Tibial artery (tissue), 4 donors: ENCODE results near the gene KRT79.
A peak's percentile ranks its signal among the peaks of the same experiment; 100 is the strongest.

Experiments used
- DNase-seq, 2 donors: peaks; one replicate each; pipeline ENCODE4 v3.0.0-alpha.2; 2019
- H3K27ac ChIP-seq, 2 donors: fragments of 200-600 bp; sonication (generic) in 1 of 2; 1 replicate in 1 of 2; 2 replicates in 1 of 2; pipeline ENCODE4 v1.5.1; 2018 to 2019; ENCODE audit warnings: mild to moderate bottlenecking in 1 of 2
- H3K27me3 ChIP-seq, 2 donors: fragments of 200-600 bp; sonication (generic) in 1 of 2; one replicate each; pipeline versions ENCODE4 v1.5.1 to v1.6.0; 2016 to 2019
- H3K36me3 ChIP-seq, 3 donors: fragments of 200-600 bp; sonication (generic) in 2 of 3; one replicate each; pipeline ENCODE4 v1.5.1; 2016 to 2019; ENCODE audit warnings: mild to moderate bottlenecking in 2 of 3
- H3K4me1 ChIP-seq, 4 donors: fragments of 200-600 bp; sonication (generic) in 2 of 4; 1 replicate in 3 of 4; 2 replicates in 1 of 4; pipeline ENCODE4 v1.5.1; 2016 to 2019
- H3K4me3 ChIP-seq, 2 donors: fragments of 200-600 bp; sonication (generic) in 1 of 2; 1 replicate in 1 of 2; 2 replicates in 1 of 2; pipeline ENCODE4 v1.5.1; 2018 to 2019; ENCODE audit warnings: mild to moderate bottlenecking in 2 of 2
- H3K9me3 ChIP-seq, 3 donors: fragments of 200-600 bp; sonication (generic) in 1 of 3; one replicate each; pipeline ENCODE4 v1.5.1; 2016 to 2019
- CTCF ChIP-seq, 2 experiments: fragments of 200-600 bp in 1 of 2; fragments of 450-650 bp in 1 of 2; IDR thresholded peaks; one replicate each; pipeline ENCODE4 v1.5.1; 2017 to 2019; ENCODE audit warnings: antibody characterized with exemption in 2 of 2, mild to moderate bottlenecking in 1 of 2, moderate library complexity in 1 of 2
- intact Hi-C: fragments of 100-400 bp; cut with DNase I; formaldehyde crosslinking; loops from one replicate; pipeline ENCODE4 v1.15.0; 2023; ENCODE audit warnings: low total_unique reads

The KRT79 gene

GRCh38 chr12:52805739-52806138, 28.4 kb downstream of the KRT79 start:
- no peak overlapping the region for H3K4me3 ChIP-seq
- no peak overlapping the region for H3K27ac ChIP-seq
- no peaks in the 10 kb centered on the region for H3K36me3 ChIP-seq
- DNase-seq = no peak
- TF ChIP-seq CTCF (IDR thresholded peaks at IDR 0.05) = no peak
- intact Hi-C loops = no loop called here
- no peaks in the 10 kb centered on the region for H3K9me3 ChIP-seq
- no peaks in the 10 kb centered on the region for H3K4me1 ChIP-seq
- H3K27me3 ChIP-seq = peaks cover 0 to 6% of the 10 kb centered on the region in 2 donors

DNA sequence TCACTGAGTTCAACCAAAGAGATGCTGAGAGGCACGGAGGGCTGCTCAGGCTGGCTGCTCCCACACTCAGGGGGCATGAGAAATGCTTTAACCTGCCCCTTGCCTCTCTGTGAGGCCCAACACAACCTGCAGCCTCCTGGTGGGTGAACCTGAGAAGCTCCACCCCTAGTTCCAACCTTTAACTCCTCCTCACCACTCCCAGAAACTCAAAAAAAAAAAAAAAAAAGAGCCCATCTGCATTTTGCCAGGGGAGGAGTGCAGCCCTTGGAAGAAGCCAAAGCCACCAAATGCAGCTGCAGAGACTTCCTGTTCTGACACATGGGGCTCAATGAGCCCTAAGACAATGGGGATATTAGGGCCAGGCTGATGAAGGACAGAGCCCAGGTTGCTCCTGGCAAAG, 29.1 kb downstream of the KRT79 start:
- H3K4me1 ChIP-seq = no peaks in the 10 kb centered on the region
- H3K27ac ChIP-seq = no peak overlapping the region
- peaks cover 0 to 6% of the 10 kb centered on the region in 2 donors for H3K27me3 ChIP-seq
- intact Hi-C loops = no loop called here
- H3K36me3 ChIP-seq = no peaks in the 10 kb centered on the region
- H3K9me3 ChIP-seq = no peaks in the 10 kb centered on the region
- no peak for TF ChIP-seq CTCF (IDR thresholded peaks at IDR 0.05)
- no peak for DNase-seq
- no peak overlapping the region for H3K4me3 ChIP-seq

- no peak overlapping the region for H3K4me3 ChIP-seq
- DNase-seq = peak in 1 of 2 donors; percentile 10
- no peak for TF ChIP-seq CTCF (IDR thresholded peaks at IDR 0.05)
- no peaks in the 10 kb centered on the region for H3K36me3 ChIP-seq
- H3K9me3 ChIP-seq = no peaks in the 10 kb centered on the region
- H3K27me3 ChIP-seq = no peaks in the 10 kb centered on the region
- no peak overlapping the region for H3K27ac ChIP-seq
- no peaks in the 10 kb centered on the region for H3K4me1 ChIP-seq
- intact Hi-C loops = no loop called here
These were observed 31.7 kb downstream of the KRT79 start for GRCh38 chr12:52802442-52802841.

- TF ChIP-seq CTCF (IDR thresholded peaks at IDR 0.05) = no peak
- DNase-seq = peak in 1 of 2 donors; percentile 32
- Histone ChIP-seq H3K4me1 (no peaks in the 10 kb centered on the region), H3K27me3 (no peaks in the 10 kb centered on the region), H3K36me3 (no peaks in the 10 kb centered on the region), H3K4me3 (no peak overlapping the region), H3K9me3 (no peaks in the 10 kb centered on the region), H3K27ac (no peak overlapping the region)
- intact Hi-C loops = no loop called here
These were observed 32.3 kb downstream of the KRT79 start for GRCh38 chr12:52801773-52802172.

DNA sequence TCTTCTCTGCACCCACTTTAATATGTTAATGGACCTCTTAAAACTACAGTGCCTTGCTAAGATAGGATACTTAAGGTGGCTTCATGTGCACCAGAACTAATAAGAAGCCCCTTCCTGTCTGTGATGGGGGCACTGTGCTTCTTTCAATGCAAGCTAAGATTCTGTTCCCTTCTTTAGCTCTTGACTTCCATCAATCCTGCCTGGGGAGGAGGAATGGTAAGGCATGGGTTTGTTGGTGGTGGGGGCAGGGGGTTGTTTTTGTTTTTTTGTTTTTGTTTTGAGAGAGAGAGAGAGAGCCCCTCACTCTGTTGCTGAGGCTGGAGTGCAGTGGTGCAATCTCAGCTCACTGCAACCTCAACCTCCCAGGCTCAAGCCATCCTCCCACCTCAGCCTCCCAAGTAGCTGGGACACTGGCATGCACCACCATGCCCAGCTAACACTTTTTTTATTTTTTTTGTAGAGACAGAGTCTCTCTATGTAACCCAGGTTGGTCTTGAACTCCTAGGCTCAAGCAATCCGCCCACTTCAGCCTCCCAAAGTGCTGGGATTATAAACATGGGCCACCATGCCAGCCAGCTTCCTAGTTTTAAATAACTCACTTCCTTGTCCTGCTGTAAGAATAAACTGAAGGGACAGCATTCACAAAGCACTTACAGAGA, 33.7 kb downstream of the KRT79 start:
- no peaks in the 10 kb centered on the region for H3K27me3 ChIP-seq
- no peak for TF ChIP-seq CTCF (IDR thresholded peaks at IDR 0.05)
- H3K36me3 ChIP-seq = no peaks in the 10 kb centered on the region
- intact Hi-C loops = no loop called here
- no peak overlapping the region for H3K27ac ChIP-seq
- no peaks in the 10 kb centered on the region for H3K4me1 ChIP-seq
- no peak for DNase-seq
- H3K9me3 ChIP-seq = no peaks in the 10 kb centered on the region
- no peak overlapping the region for H3K4me3 ChIP-seq
